22Rv1 (cell line): ENCODE measurements around the gene GLB1L3.

Source experiments
- CTCF ChIP-seq: fragments of 450-650 bp; IDR thresholded peaks from 2 replicates; pipeline ENCODE4 v1.5.1; 2017; ENCODE audit warnings: mild to moderate bottlenecking
- ZFX ChIP-seq: fragments of 450-650 bp; IDR thresholded peaks from 2 replicates; pipeline ENCODE4 v1.6.1; 2017; ENCODE audit warnings: antibody characterized with exemption, borderline replicate concordance

GRCh38 chr11:134244593-134244992 lies 31.6 kb upstream of the GLB1L3 start:
- peak; percentile 21; the same call in 1 of the 2 replicates for TF ChIP-seq CTCF
- no peak for TF ChIP-seq ZFX
